A673 (cell line): ENCODE measurements around the gene FOXN3.

Source experiments
- CTCF ChIP-seq: fragments of 300-800, 200-600 bp; sonication (generic); conservative IDR thresholded peaks from 2 replicates; pipeline ENCODE4 v1.5.1; 2017; ENCODE audit warnings: low read depth, mild to moderate bottlenecking, antibody characterized with exemption, low read length, moderate library complexity, mixed read lengths
- EZH2 ChIP-seq: fragments of 200-600 bp; sonication (generic); IDR thresholded peaks from 2 replicates; pipeline ENCODE4 v1.6.1; 2017; ENCODE audit warnings: borderline replicate concordance, low read depth, mild to moderate bottlenecking, mixed read lengths, antibody characterized with exemption, low read length; ENCODE audit not compliant: poor library complexity, severe bottlenecking

- TF ChIP-seq CTCF (no peak), EZH2 (no peak)
Measured at GRCh38 chr14:89402363-89402762, 14.7 kb downstream of the FOXN3 start.
